ENCODE results near the gene CHRNB2.

GRCh38 chr1:154571244-154571963 is 3.8 kb downstream of the CHRNB2 start:
- TF ChIP-seq CTCF (IDR thresholded peaks at IDR 0.05), result no peak
- no peak for TF ChIP-seq POLR2A (IDR thresholded peaks at IDR 0.05)
